HG03342 (cell line): Measurements from ENCODE around the gene TEX22.

Experiments
- ATAC-seq: cut with Tn5 transposase; IDR thresholded peaks from one replicate; pipeline ENCODE4 v1.9.1; 2021; ENCODE audit warnings: mild to moderate bottlenecking, moderate library complexity; ENCODE audit not compliant: unreplicated experiment

TEX22 gene

DNA sequence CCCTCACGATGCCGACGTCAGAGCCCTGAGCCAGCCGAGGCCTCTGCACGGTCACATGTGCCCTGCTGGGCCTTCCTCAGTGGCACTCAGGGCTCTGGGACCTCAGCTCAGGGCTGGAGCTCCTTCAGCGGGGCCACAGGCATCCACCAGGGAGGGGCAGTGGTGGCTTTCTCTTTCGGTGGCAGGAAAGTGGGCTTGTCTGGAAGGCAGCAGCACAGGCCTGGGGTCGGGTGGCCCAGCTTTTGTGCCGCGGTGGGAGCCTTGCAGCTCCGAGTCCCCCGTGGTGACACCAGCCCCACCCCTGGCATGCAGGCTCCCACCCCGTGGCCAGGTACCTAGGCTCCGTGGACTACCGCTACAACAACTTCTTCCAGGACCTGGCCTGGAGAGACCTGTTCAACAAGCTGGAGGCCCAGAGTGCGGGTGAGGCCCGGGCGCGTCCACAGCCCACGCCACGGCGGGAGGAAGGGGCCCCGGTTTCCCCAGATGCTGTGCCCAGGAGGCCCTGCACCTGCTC is 14.2 kb upstream of the TEX22 start:
- no peak for ATAC-seq

DNA sequence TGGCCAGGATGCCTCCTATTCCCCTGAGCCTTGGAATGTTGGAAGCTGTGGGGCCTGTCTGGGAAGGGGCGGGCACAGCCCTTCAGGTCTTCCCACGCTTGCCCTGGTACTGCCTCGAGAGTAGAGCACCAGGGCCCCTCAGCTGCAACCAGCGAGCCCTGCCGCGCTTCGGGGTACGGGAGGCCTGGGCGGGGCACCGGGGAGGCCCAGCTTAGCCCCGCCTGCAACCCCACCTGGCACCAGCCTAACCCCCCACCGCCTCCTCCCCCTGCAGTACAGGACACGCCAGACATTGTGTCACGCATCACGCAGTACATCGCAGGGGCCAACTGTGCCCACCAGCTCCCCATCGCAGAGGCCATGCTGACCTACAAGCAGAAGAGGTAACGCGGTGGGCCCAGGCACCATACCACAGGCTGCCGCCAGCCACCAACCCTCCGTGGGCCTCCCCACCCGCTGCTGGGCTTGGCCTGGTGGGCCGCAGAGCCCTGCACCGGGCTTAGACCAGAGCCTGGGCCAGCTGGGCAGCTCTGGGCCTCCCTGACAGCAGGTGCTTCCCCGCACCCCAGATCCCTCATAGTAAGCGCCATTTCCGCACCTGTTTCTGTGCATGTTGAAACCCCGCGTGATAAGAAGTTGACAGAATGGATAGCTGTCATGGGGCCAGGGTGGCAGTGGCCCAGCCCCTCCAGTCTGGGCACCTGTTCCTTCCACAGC is 13.6 kb upstream of the TEX22 start:
- ATAC-seq, result no peak

DNA sequence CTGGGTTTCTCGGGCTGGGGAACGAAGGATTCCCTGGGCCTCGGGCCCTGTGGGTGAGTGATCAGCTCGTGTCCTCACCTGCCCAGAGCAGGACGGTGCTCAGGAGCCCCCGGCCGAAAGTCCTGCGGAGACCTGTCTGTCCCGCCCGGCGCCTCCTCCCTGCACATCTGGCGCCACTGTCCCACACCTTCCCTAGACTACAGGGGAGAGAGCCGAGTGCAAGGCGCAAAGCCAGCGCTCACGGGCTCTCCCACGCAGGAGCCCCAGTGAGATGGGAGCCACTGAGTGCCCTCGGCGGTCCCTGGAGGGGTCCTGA is 13.1 kb upstream of the TEX22 start:
- ATAC-seq, result no peak

DNA sequence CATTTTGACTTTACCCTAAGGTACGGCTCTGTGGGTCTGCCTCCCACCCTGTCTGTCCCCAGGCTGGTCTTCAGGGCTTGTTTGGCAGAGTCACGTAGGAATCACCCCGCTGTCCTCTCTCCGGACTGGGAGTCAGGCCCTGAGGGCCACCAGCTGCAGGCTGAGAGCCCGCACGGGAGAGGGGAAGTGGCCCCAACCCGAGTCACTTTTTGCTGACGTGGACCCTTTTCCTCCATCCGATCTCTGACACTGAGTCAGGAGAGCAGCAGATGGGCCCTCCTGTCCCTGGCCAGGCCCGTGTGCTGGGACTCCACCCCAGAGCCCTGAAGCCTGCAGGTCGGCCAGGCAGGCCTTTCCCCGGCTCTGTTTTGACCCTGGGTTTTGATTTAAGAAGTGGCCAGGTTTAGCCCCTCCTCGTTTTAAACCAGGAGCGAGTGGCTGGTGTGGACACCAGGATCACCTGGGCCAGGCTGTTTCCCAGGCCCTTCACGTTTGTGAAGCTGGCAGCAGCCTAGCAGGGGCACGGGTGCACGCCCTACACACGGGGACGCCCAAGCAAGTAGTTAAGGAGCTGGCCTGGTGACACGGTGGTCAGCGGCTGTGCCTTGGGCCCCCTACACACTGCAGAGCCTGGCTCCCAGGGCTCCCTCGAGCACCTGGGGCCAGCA is 12.5 kb upstream of the TEX22 start:
- no peak for ATAC-seq

DNA sequence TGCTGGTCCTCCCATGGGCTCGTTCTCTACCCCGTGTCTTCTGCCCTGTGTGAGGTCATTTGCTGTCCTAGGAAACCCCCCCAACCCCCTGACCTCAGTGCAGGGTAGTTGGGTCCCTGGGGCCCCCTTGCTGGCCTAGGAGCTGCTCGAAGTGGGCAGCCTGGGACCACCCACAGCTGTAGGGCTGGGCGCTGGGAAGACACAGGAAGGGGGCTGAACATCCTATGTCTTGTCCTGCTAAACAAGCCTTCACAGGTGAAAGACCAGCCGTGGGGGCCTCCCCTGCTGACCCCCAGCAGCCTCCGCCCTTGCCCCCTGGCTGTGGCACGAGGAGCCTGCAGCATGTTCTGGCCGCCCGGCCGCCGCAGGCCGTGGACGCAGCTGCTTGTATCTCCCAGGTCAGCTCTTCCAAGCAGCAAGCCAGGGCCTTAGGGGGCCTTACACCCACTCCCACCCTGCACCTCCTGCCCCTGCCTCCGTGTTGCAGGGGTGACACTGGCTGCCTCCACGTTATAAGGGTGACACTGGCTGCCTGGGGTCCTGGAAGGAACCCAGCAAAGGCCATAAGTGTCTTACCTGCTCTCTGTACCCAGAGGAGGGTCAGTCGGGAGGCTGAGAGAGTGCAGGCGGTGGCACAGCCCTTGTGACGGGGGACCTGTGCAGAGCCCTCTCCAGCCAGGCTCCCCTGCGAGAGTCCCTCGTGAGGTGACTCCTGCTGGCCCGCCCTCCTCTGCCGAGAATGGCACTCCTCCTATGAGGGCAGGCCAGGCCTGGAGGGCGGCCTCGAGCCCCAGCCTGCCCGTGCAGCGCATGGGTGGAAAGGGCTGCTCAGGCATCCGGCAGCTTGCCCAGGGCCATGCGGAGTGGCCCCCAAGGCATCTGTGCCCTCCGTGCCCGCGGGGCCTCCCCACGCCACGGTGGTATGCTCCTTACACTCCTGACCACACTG is 11.5 kb upstream of the TEX22 start:
- no peak for ATAC-seq

DNA sequence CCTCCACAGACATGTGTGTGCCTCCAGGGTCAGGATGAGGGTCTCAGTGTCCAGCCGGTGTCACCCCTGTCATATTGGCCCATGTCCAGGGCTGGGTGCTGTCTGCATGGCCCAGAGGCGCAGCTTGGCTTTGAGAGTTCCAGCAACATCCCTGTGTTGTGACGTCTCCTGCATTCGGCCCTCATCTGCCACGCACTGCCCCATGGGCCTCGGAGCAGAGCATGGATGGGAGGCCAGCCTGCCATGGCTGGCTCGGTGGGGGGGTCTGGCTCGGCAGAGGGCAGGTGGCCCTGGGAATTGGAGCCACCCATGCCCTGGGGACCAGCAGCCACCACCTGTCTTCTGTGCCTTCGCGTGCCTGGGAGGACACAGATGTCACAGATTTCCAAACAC is 10.8 kb upstream of the TEX22 start:
- ATAC-seq, result no peak

DNA sequence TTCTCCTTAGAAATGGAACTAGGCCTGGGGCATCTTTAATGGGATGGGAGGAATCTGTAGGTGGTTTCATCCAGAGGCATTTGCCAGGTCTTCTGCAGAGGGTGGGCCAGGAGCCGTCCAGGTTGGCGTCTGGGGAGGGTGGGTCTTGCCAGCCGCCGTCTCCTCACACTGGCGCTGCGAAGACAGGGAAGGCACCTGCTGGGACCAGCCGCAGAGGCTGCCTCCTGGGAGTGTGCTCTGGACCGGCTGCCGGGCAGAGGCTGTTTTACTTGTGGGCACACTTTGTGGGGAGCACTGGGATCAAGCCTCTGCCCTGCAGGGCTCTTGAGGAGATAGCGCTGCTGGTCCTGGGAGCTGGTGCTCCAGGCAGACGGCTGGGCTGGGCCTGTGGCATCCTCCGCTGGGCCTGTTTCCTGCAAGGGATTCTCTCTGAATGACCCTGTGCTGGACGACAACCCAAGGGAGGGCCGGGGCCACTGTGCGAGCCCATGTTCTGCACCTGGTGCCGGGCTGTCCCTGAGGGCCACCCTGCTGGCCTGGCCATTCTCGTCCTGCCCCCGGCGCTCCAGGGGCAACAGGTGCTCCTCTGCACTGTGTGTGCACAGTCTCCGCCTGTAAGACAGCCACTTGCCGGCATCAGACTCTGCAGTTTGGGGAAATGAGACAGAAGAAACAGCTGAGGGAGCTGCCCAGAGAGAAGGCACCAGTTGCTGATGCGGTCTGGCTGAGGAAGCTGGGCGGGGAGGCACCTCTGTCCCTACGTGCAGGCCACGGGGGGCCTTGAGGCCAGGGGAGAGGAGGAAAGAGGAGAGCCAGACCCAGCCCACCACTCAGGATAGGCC is 10.0 kb upstream of the TEX22 start:
- ATAC-seq, result no peak

DNA sequence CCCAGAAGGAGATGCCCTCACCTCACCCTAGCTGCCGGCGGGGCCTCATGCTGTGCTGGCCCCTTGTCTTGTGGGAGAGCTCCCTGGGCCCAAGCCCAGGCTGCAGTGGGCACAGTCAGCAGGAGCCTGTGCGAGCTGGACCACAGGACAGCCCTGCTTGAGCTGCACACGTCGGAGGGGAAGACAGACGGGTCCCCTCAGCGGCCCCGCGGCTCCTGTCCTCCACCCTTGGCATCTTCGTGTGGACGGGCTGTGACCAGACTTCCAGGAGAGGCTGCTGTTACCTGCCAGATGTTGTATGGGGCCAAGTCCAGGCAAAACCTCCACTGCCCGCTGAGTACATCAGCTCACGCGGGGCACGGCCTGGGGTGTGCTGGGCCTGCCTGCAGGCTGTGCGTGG is 9.4 kb upstream of the TEX22 start:
- no peak for ATAC-seq

DNA sequence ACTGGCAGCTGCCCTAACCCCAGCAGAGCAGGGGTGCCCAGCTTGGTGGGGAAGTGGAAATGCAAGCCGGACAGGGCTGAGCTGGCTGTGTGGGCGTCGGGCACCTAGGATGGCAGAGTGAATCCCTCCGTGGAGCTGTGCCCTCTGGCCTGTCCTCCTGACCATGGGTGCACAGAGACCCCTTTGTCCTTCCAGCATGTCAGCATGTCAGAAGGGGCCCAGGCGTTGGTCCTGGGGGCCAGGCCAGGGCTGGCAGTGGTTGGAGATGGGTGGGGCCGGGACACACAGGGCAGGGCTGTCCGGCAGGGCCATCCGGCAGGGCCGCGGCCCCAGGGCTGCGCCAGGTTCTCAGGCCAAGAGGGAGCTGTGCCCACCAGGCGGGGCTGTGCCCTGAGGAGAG is 8.8 kb upstream of the TEX22 start:
- no peak for ATAC-seq

DNA sequence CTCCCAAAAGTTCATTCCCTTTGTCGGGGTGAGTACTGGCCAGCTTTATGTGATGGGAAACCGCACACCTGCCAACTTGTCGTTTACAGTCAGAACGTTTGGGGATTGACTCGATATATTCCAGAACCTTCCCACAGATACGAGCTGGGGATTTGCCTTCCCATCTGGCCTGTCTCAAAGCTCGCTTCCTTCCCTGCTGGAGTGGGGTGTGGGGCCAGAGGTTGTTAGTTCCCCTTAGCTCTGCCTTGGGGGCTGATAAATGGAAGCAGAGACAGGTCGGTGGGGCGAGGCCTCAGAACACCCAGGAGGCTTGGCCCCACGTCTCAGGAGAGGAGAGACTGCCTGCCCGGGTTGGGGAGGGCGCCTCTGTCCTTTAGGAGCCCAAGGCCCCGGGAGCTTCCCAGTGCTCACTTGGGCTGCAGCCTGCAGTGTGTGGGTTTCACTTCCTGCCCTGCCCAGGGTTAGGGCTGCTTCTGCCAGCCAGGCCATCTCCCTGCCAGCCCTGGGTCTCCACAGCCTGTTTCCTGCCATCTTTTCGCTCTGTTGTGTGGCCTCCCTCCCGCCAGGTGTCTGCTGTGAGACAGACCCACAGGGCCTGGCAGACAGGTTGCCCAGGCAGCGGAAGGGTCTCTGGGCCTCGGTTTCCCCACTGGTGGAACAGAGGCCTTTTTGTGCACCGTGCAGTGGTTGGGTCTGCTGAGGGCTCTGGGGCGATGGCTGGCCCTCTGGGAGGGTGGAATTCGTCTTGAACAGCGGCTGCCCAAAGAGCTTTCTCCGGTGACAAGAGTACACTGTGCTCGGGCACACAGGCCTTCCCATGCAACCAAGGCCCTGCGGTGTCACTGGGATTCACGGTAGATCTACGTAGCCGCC is 8.1 kb upstream of the TEX22 start:
- ATAC-seq, result no peak

DNA sequence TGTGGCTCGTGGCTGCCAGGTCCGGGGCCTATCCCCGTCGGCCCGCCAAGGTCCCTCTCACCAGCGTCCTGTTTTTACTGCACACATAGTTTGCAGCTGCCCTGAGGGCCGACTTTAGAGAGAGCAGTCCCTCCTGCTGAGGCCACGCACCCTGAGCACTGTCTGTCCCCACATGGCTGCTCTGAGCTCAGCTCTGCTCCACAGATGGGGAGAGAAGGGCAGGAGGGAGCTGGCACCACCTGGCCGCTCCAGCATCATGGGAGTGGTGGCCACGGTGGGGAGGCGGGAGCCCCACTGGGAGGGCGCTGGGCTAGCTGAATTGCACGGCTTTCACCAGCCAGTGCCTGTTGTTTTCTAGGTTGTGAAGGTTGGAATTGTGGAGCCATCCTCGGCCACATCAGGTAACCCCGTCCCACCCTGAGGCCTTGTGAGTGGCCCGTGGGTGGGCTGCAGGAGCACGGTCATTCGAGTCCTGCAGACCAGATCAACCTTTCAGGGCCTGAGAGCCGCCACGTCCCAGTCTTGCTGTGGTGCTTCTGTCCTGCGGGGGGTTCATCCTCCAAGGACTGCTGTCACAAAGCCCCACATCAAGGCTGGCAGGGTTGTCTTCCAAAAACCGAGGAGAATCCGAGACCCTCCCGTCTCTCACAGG is 7.4 kb upstream of the TEX22 start:
- ATAC-seq, result no peak

DNA sequence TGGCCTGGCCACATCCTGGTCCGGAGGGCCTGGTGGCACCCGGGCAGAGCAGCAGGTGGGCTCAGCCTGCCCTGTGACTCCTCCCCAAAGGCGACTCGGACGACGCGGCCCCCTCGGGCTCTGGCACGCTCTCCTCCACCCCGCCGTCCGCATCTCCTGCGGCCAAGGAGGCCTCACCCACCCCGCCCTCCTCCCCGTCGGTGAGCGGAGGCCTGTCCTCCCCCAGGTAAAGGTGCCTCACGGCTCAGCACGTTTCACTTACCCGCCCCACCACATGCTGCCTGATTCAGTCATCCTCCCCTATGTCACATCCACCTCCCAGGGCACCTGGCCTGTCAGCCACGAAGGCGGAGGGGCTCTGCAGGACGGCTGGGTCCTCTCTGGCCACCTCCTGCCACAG is 6.8 kb upstream of the TEX22 start:
- no peak for ATAC-seq

DNA sequence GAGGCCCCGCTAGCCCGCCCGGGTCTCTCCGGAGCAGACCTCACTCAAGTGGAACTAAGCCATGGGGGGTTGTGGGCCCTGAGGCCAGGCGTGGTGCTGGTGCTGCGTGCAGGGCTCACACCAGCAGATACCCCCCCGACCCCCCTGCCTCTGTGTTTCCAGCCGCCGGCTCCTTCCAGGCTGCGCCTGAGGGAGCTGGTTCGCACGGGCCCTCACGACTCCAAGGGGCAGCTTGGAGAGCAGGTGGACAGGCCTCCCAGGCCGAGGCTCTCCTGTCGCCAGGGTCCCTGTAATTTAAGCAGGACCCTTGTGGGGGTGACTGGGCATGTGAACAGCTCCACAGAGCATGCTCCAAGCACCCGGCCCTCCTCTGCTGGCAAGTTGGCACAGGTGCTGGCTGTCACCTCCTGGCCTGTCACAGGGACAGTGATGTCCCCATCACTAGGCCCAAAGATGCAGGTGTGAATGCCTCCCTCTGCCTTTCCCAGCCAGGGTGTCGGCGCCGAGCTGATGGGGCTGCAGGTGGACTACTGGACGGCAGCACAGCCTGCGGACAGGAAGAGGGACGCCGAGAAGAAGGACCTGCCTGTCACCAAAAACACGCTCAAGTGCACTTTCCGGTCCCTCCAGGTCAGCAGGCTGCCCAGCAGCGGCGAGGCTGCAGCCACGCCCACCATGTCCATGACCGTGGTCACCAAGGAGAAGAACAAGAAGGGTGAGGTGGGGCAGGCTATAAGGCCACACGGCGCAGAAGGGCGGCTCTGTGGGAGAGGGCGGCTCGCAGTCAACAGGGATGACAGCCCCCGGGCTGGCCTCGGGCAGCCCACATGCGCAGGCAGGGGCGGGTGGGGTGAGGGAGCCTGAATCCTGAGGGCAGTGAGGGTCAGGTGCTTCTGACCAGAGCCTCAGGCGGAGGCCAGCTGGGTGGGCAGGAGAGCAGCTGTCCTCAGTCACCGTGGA is 5.9 kb upstream of the TEX22 start:
- ATAC-seq, result no peak

DNA sequence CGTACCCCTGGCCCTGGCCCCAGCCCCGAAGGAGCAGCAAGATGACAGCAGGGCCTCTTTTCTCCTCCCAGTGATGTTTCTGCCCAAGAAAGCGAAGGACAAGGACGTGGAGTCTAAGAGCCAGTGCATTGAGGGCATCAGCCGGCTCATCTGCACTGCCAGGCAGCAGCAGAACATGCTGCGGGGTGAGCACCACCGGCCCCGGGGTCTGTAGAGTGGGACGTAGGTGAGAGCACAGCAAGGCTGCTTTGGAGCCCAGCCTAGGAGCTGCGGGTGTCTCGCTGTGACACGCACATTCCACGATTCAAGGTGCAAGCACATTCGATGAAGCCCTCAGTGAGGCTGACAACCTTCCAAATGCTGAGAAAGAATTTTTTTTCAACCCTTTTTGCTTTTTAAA is 5.2 kb upstream of the TEX22 start:
- no peak for ATAC-seq

DNA sequence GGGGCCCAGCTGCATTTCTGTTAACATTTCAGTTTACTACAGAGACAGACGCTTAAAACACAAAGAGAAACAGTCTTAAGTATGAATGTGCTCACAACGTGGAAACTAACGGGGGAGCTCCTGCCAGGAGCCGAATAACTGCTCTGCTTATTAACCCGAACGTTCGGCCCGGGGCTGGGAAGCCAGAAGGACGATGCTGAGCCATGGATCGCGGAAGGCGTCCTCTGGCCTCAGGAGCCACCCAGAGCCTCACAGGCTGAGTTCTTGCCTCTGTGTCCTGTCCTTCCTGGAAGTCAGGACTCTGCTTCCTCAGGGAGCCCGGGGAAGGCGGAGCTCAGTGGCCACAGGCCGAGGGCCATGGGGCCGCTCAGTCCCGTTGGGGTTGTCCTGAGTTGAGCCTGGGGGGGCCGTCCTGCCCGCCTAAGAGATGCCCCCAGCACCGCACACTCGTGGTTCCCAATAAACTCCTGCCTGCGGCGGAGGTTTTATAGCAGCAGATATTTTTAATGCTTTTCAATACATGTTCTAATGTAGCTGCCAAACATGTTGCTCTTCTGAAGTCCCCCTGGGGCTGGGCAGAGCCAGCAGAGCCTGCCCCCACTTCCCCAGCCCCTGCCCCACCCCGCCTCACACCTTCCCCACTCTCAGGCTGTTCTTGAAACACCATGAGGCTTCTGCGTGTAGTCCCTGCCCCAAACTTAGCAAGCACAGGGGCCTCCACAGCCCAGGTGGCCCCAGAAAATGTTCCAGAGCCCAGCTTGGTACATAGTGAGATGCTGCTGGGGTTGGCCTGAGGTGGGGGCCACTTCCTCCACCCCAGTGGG is 3.4 kb upstream of the TEX22 start:
- ATAC-seq, result no peak

DNA sequence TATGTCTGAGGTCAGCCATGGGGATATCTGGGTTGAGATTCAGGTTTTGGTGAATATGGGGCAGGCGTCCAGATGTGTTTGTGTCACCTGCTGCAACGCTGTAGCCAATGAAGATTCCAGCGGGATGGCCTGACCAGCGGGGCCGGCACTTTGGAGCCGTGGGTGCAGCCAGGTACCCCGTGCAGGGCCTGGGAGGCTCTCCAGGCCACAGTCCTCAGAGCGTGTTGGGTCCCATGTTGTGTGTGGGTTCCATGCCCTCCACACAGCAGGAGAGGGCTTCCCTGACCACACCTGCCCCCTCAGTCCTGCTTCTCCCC is 2.8 kb upstream of the TEX22 start:
- ATAC-seq, result no peak

DNA sequence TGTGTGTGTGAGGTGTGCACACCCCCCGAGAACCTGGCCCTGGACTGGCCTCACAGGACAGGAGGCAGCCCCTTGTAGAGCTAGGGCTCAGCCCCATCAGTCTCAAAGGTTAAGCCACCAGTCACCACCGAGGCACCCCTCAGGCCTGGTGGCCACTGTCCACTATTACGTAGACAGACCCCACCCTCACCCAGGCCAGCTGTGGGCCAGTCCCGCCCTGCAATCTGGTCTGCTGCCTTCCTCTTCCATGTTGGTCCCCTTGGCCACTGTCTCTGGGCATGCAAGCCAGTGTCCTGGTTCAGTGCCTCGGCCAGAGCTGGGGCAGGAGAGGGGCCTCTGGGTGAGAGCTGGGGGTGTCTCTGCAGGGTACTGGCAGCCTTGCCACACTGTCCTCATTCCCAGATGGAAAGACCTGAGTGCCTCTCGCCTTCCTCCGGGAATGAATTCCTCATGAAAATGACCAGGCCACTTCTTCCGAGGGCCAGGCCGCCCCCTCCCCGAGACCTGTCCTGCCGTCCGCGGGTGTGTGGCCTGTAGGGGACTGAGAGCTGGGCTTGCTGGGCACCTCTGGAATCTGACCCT is 897 bp upstream of the TEX22 start:
- no peak for ATAC-seq
